SK-N-SH (cell line): Measurements from ENCODE around the gene OCIAD2. TPM values are rescaled to one million over a fixed set of nuclear protein-coding genes. Genes with fewer than 3 reads are reported as not detected.

Experiments
- CTCF ChIA-PET: fragments of 300-600, 350-600 bp; formaldehyde crosslinking; extraction: SDS; loops from one replicate; lab custom pipeline; 2021; lab: Yijun Ruan, JAX
- POLR2A ChIA-PET: fragments of 350-600 bp; sonication (Branson Sonifier 250); formaldehyde crosslinking; extraction: SDS; loops from one replicate; lab custom pipeline; 2020; ENCODE audit warnings: antibody characterized with exemption, inconsistent platforms; lab: Yijun Ruan, JAX
- DNase-seq: peaks from one replicate; pipeline ENCODE4 v3.0.0; 2012
- H2AFZ ChIP-seq: fragments of 200-600 bp; sonication (generic); 2 replicates; pipeline ENCODE4 v1.8.1; 2016; ENCODE audit warnings: antibody characterized with exemption, mild to moderate bottlenecking, low read depth
- H3F3A ChIP-seq: fragments of 200-600 bp; sonication (generic); replicated peaks from 2 replicates; pipeline ENCODE3; 2016; ENCODE audit warnings: antibody characterized with exemption, mild to moderate bottlenecking; ENCODE audit not compliant: insufficient read depth
- H3K27ac ChIP-seq, 2 experiments: fragments of 200-500 bp in 1 of 2; fragments of 200-600 bp in 1 of 2; sonication (Bioruptor generic) in 1 of 2; sonication (generic), shearing (Covaris generic) in 1 of 2; 2 replicates each; pipeline versions ENCODE4 v1.5.1 to v1.6.1; 2014 to 2016; ENCODE audit warnings: low read depth in 2 of 2, inconsistent platforms in 1 of 2, low read length in 1 of 2, mild to moderate bottlenecking in 1 of 2, mixed read lengths in 1 of 2
- H3K27me3 ChIP-seq: fragments of 200-600 bp; sonication (generic), shearing (Covaris generic); 2 replicates; pipeline ENCODE4 v1.6.1; 2016; ENCODE audit warnings: mixed run types; ENCODE audit not compliant: insufficient read depth
- H3K36me3 ChIP-seq, 2 experiments: fragments of 200-500 bp in 1 of 2; fragments of 200-600 bp in 1 of 2; sonication (Bioruptor generic) in 1 of 2; sonication (generic) in 1 of 2; replicated peaks in 1 of 2; 2 replicates each; pipeline versions ENCODE3 to v1.5.1; 2014 to 2016; ENCODE audit warnings: low read length in 1 of 2, mild to moderate bottlenecking in 1 of 2; ENCODE audit not compliant: insufficient read depth in 2 of 2, control insufficient read depth in 1 of 2
- H3K4me1 ChIP-seq, 2 experiments: fragments of 200-500 bp in 1 of 2; fragments of 200-600 bp in 1 of 2; sonication (Bioruptor generic) in 1 of 2; sonication (generic), shearing (Covaris generic) in 1 of 2; 2 replicates each; pipeline versions ENCODE4 v1.5.1 to v1.6.1; 2014 to 2016; ENCODE audit warnings: low read depth in 1 of 2, low read length in 1 of 2, mixed run types in 1 of 2; ENCODE audit not compliant: insufficient read depth in 2 of 2, control insufficient read depth in 1 of 2
- H3K4me2 ChIP-seq: fragments of 200-600 bp; sonication (generic), shearing (Covaris generic); 2 replicates; pipeline ENCODE4 v1.6.1; 2017; ENCODE audit warnings: mixed run types
- H3K4me3 ChIP-seq, 2 experiments: fragments of 200-500 bp in 1 of 2; fragments of 200-600 bp in 1 of 2; sonication (Bioruptor generic) in 1 of 2; sonication (generic), shearing (Covaris generic) in 1 of 2; 2 replicates each; pipeline versions ENCODE4 v1.5.1 to v1.8.1; 2014 to 2016; ENCODE audit warnings: low read depth in 2 of 2, inconsistent platforms in 1 of 2, low read length in 1 of 2, mild to moderate bottlenecking in 1 of 2, mixed read lengths in 1 of 2, moderate library complexity in 1 of 2
- H3K79me2 ChIP-seq: fragments of 200-600 bp; sonication (generic); 2 replicates; pipeline ENCODE4 v1.8.1; 2017; ENCODE audit warnings: mild to moderate bottlenecking; ENCODE audit not compliant: insufficient read depth
- H3K9ac ChIP-seq: fragments of 200-600 bp; sonication (generic); 2 replicates; pipeline ENCODE4 v1.6.1; 2017; ENCODE audit warnings: mixed run types
- H3K9me2 ChIP-seq: fragments of 200-600 bp; sonication (generic); 2 replicates; pipeline ENCODE4 v1.6.1; 2017; ENCODE audit warnings: mixed run types
- H3K9me3 ChIP-seq: fragments of 200-600 bp; sonication (generic); 2 replicates; pipeline ENCODE4 v1.6.1; 2017; ENCODE audit warnings: mixed run types, mild to moderate bottlenecking, moderate library complexity
- H4K20me1 ChIP-seq: fragments of 200-600 bp; sonication (generic); 2 replicates; pipeline ENCODE4 v1.6.1; 2017; ENCODE audit warnings: mild to moderate bottlenecking, mixed run types; ENCODE audit not compliant: insufficient read depth
- CHD2 ChIP-seq: fragments of 150-350 bp; IDR thresholded peaks from 2 replicates; pipeline ENCODE4 v1.6.1; 2018; ENCODE audit warnings: low read length; ENCODE audit not compliant: partially characterized antibody
- ELF1 ChIP-seq: IDR thresholded peaks from 2 replicates; pipeline ENCODE4 v1.4.0; 2012
- EP300 ChIP-seq, 2 experiments: IDR thresholded peaks; 2 replicates each; pipeline versions ENCODE4 v1.4.0 to v1.6.1; 2012; ENCODE audit warnings: borderline replicate concordance in 1 of 2, low read depth in 1 of 2, low read length in 1 of 2
- FOSL2 ChIP-seq: IDR thresholded peaks from 2 replicates; pipeline ENCODE4 v1.4.0; 2012; ENCODE audit warnings: low read depth, mild to moderate bottlenecking, moderate library complexity, borderline replicate concordance
- FOXJ3 ChIP-seq: sonication (generic); formaldehyde crosslinking; IDR thresholded peaks from 2 replicates; pipeline ENCODE4 v1.5.1; 2020; ENCODE audit warnings: mild to moderate bottlenecking, missing genetic modification reagents
- FOXM1 ChIP-seq: IDR thresholded peaks from 2 replicates; pipeline ENCODE4 v1.4.0; 2012; ENCODE audit warnings: low read depth, mild to moderate bottlenecking
- GABPA ChIP-seq: IDR thresholded peaks from 2 replicates; pipeline ENCODE4 v1.4.0; 2012; ENCODE audit warnings: low read depth, mild to moderate bottlenecking
- GATA2 ChIP-seq: sonication (generic); formaldehyde crosslinking; IDR thresholded peaks from 2 replicates; pipeline ENCODE4 v1.5.0; 2020; ENCODE audit warnings: mild to moderate bottlenecking, missing genetic modification reagents
- MEF2A ChIP-seq: IDR thresholded peaks from 2 replicates; pipeline ENCODE4 v1.4.0; 2012; ENCODE audit warnings: low read depth, borderline replicate concordance
- MXI1 ChIP-seq: IDR thresholded peaks from 2 replicates; pipeline ENCODE4 v1.6.1; 2012; ENCODE audit warnings: mild to moderate bottlenecking, low read depth, low read length, improper control_type of control experiment
- NFIC ChIP-seq: IDR thresholded peaks from 2 replicates; pipeline ENCODE4 v1.4.0; 2012; ENCODE audit warnings: borderline replicate concordance
- POLR2AphosphoS5 ChIP-seq: IDR thresholded peaks from 2 replicates; pipeline ENCODE4 v1.6.1; 2012; ENCODE audit warnings: low read depth, low read length
- RAD21 ChIP-seq: IDR thresholded peaks from 2 replicates; pipeline ENCODE4 v1.6.1; 2012; ENCODE audit warnings: mild to moderate bottlenecking, low read length
- RFX5 ChIP-seq: IDR thresholded peaks from 2 replicates; pipeline ENCODE4 v1.6.1; 2012; ENCODE audit warnings: mild to moderate bottlenecking, improper control_type of control experiment, low read length
- RXRA ChIP-seq: IDR thresholded peaks from 2 replicates; pipeline ENCODE4 v1.4.0; 2012; ENCODE audit warnings: low read depth, mild to moderate bottlenecking, borderline replicate concordance
- SIN3A ChIP-seq: IDR thresholded peaks from 2 replicates; pipeline ENCODE4 v1.6.1; 2012; ENCODE audit warnings: low read depth, mild to moderate bottlenecking, low read length, moderate library complexity, borderline replicate concordance
- SMC3 ChIP-seq: IDR thresholded peaks from 2 replicates; pipeline ENCODE4 v1.6.1; 2012; ENCODE audit warnings: low read depth, low read length, improper control_type of control experiment
- TCF12 ChIP-seq: IDR thresholded peaks from 2 replicates; pipeline ENCODE4 v1.4.0; 2012
- TEAD4 ChIP-seq: IDR thresholded peaks from 2 replicates; pipeline ENCODE4 v1.4.0; 2012; ENCODE audit warnings: mild to moderate bottlenecking, borderline replicate concordance; ENCODE audit not compliant: insufficient read depth
- YY1 ChIP-seq: IDR thresholded peaks from 2 replicates; pipeline ENCODE4 v1.4.0; 2012; ENCODE audit warnings: low read depth, mild to moderate bottlenecking
- WGBS: methylation state at CpG from one replicate; pipeline ENCODE4 v1.1.6; 2017; ENCODE audit warnings: low lambda C conversion rate; 5-methylcytosine and 5-hydroxymethylcytosine counted together
- polyA plus RNA-seq, 3 experiments: library from polyadenylated mRNA; depleted of rRNA; stranded (reverse); fragments of >200 nt; gene quantifications; 2 replicates each; pipeline ENCODE4 v1.2.3, GENCODE V29; 2012
- TF ChIP-seq, protein P1 (sequence below): IDR thresholded peaks from 2 replicates; pipeline ENCODE4; 2012
- TF ChIP-seq, protein P2 (sequence below): IDR thresholded peaks from 2 replicates; pipeline ENCODE4 v1.4.0; 2012; ENCODE audit warnings: low read depth, borderline replicate concordance
- TF ChIP-seq, protein P3 (sequence below): fragments of 200-600 bp; sonication (generic); IDR thresholded peaks from 2 replicates; pipeline ENCODE4 v1.6.1; 2017; ENCODE audit warnings: antibody characterized with exemption, mild to moderate bottlenecking, moderate library complexity
- TF ChIP-seq, protein P4 (sequence below): IDR thresholded peaks from 2 replicates; pipeline ENCODE4 v1.4.0; 2012; ENCODE audit warnings: low read depth
- TF ChIP-seq, protein P5 (sequence below): IDR thresholded peaks from 2 replicates; pipeline ENCODE4 v1.4.0; 2012; ENCODE audit warnings: low read depth, borderline replicate concordance

Gene OCIAD2
- polyA plus RNA-seq, 1 of the 3 experiments (the other 2 are of a cell fraction): 387 TPM

DNA sequence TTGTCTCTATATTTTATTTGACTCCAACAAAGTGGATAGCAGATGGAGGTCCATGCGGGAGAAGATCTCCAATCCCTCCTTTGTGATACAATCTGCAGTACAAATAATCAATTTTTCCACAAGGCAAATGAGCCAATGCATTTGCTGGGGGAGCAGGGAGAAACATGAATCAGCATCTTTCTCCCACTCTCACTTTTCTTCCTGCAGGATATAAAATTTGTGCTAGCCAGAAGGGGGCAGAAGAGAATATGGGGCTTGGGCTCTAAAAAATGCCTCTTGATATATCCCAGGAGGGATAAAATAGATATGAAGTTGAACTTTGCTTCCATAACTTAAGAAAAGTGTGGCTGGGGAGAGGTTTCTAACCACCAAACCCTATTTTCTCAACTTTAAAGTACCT, 41.2 kb upstream of the OCIAD2 start:
- Histone ChIP-seq H3K4me2 (no peak overlapping the region), H4K20me1 (no peaks in the 10 kb centered on the region), H2AFZ (no peak overlapping the region), H3K4me1 (no peaks in the 10 kb centered on the region; a peak in 1 of 4 replicates), H3F3A (peaks cover 8% of the 10 kb centered on the region)
- POLR2A ChIA-PET: no interaction called here
- TF ChIP-seq EP300 (IDR thresholded peaks at IDR 0.05; ENCODE audit: borderline replicate concordance in 1 of 2, low read depth in 1 of 2, low read length in 1 of 2): no peak
- TF ChIP-seq, protein P1, sequence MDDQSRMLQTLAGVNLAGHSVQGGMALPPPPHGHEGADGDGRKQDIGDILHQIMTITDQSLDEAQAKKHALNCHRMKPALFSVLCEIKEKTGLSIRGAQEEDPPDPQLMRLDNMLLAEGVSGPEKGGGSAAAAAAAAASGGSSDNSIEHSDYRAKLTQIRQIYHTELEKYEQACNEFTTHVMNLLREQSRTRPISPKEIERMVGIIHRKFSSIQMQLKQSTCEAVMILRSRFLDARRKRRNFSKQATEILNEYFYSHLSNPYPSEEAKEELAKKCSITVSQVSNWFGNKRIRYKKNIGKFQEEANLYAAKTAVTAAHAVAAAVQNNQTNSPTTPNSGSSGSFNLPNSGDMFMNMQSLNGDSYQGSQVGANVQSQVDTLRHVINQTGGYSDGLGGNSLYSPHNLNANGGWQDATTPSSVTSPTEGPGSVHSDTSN: no peak
- no peak for TF ChIP-seq FOXJ3 (CRISPR knock-in tag)
- no peak for TF ChIP-seq FOXM1
- no peak for TF ChIP-seq TCF12
- TF ChIP-seq FOSL2: no peak
- TF ChIP-seq TEAD4: no peak
- no peak for TF ChIP-seq GABPA
- TF ChIP-seq, all 33 proteins: peak for 0
- 100% methylated on average over 1 of the region's 1 CpG for WGBS
- Histone ChIP-seq H3K27me3 (no peaks in the 10 kb centered on the region), H3K9ac (no peak overlapping the region), H3K27ac (no peak overlapping the region), H3K36me3 (no peaks in the 10 kb centered on the region), H3K4me3 (no peak overlapping the region), H3K9me2 (no peaks in the 10 kb centered on the region), H3K9me3 (peaks cover 10% of the 10 kb centered on the region; the same call in 1 of the 2 replicates), H3K79me2 (no peaks in the 10 kb centered on the region)
- DNase-seq: no peak
- CTCF ChIA-PET: no interaction called here

DNA sequence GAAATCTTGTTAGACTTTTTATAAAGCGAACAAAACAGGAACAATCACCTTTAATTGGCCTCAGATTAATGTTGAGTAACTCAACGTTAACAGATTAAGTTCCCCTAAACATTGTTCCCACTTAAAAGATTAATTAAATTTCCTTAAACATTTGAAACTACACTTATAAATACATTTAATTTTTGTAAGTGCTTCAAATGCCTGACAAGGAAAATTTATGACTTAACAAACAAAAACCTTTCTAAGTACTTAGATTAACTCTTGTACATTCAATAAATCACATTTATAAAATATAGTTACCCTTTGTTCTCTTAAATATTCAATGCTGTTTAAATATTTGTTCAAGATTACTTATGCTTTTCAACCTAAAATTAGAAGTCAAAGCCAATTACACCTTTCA, 39.4 kb upstream of the OCIAD2 start:
- TF ChIP-seq GABPA: no peak
- TF ChIP-seq YY1: no peak
- TF ChIP-seq POLR2AphosphoS5: no peak
- TF ChIP-seq, protein P2, sequence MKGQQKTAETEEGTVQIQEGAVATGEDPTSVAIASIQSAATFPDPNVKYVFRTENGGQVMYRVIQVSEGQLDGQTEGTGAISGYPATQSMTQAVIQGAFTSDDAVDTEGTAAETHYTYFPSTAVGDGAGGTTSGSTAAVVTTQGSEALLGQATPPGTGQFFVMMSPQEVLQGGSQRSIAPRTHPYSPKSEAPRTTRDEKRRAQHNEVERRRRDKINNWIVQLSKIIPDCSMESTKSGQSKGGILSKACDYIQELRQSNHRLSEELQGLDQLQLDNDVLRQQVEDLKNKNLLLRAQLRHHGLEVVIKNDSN: no peak
- TF ChIP-seq, protein P3, sequence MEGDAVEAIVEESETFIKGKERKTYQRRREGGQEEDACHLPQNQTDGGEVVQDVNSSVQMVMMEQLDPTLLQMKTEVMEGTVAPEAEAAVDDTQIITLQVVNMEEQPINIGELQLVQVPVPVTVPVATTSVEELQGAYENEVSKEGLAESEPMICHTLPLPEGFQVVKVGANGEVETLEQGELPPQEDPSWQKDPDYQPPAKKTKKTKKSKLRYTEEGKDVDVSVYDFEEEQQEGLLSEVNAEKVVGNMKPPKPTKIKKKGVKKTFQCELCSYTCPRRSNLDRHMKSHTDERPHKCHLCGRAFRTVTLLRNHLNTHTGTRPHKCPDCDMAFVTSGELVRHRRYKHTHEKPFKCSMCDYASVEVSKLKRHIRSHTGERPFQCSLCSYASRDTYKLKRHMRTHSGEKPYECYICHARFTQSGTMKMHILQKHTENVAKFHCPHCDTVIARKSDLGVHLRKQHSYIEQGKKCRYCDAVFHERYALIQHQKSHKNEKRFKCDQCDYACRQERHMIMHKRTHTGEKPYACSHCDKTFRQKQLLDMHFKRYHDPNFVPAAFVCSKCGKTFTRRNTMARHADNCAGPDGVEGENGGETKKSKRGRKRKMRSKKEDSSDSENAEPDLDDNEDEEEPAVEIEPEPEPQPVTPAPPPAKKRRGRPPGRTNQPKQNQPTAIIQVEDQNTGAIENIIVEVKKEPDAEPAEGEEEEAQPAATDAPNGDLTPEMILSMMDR: no peak
- TF ChIP-seq ELF1: no peak
- TF ChIP-seq NFIC: no peak
- no peak for TF ChIP-seq CHD2
- no peak for TF ChIP-seq FOSL2
- TF ChIP-seq RAD21: no peak
- TF ChIP-seq GATA2 (CRISPR knock-in tag): no peak
- no peak for TF ChIP-seq SIN3A
- no peak for TF ChIP-seq MEF2A
- TF ChIP-seq, protein P4, sequence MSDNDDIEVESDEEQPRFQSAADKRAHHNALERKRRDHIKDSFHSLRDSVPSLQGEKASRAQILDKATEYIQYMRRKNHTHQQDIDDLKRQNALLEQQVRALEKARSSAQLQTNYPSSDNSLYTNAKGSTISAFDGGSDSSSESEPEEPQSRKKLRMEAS: no peak
- TF ChIP-seq, protein P5, sequence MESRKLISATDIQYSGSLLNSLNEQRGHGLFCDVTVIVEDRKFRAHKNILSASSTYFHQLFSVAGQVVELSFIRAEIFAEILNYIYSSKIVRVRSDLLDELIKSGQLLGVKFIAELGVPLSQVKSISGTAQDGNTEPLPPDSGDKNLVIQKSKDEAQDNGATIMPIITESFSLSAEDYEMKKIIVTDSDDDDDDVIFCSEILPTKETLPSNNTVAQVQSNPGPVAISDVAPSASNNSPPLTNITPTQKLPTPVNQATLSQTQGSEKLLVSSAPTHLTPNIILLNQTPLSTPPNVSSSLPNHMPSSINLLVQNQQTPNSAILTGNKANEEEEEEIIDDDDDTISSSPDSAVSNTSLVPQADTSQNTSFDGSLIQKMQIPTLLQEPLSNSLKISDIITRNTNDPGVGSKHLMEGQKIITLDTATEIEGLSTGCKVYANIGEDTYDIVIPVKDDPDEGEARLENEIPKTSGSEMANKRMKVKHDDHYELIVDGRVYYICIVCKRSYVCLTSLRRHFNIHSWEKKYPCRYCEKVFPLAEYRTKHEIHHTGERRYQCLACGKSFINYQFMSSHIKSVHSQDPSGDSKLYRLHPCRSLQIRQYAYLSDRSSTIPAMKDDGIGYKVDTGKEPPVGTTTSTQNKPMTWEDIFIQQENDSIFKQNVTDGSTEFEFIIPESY: no peak
- TF ChIP-seq RXRA: no peak
- TF ChIP-seq RFX5: no peak
- no peak for TF ChIP-seq SMC3
- TF ChIP-seq FOXJ3 (CRISPR knock-in tag): no peak
- TF ChIP-seq MXI1: no peak
- Histone ChIP-seq H3K9me3 (no peaks in the 10 kb centered on the region), H3K4me1 (no peaks in the 10 kb centered on the region; a peak in 1 of 4 replicates), H3K4me2 (no peak overlapping the region), H3K36me3 (no peaks in the 10 kb centered on the region), H3K9ac (no peak overlapping the region), H4K20me1 (no peaks in the 10 kb centered on the region), H2AFZ (no peak overlapping the region), H3K79me2 (no peaks in the 10 kb centered on the region), H3K9me2 (no peaks in the 10 kb centered on the region), H3K27ac (no peak overlapping the region), H3F3A (peaks cover 8% of the 10 kb centered on the region), H3K27me3 (no peaks in the 10 kb centered on the region), H3K4me3 (no peak overlapping the region)
- 72% methylated on average over 2 of the region's 2 CpGs for WGBS
- no peak for DNase-seq
- POLR2A ChIA-PET: no interaction called here
- CTCF ChIA-PET: interaction anchor here (1.6 kb wide), 1 partner anchor 17 kb away, joined by 5 read pairs; no protein-coding TSS in a partner anchor
